ENCODE data around the gene MCOLN1. TPM values are rescaled to one million over a fixed set of nuclear protein-coding genes. Genes with fewer than 3 reads are reported as not detected.

MCOLN1 gene
- total and polyA plus RNA-seq, 9 of the 15 experiments (the other 6 are each of a cell fraction or from before 2014, with no cell fraction given): 0.25 to 15.4 (median 7.1) TPM

- intact Hi-C loops (cut with micrococcal nuclease): no loop called here
- Histone ChIP-seq H3K9ac (ENCODE audit: insufficient read depth in 1 of 2, low read depth in 2 of 2, low read length in 2 of 2) (no peak overlapping the region), H3K79me2 (ENCODE audit: control insufficient read depth, insufficient read depth, low read length) (peaks cover 4% of the 10 kb centered on the region; the same call in 2 of the 3 replicates), H4K20me1 (replicated peaks; ENCODE audit: control insufficient read depth, insufficient read depth, low read length) (no peaks in the 10 kb centered on the region), H3K9me1 (ENCODE audit: control insufficient read depth, insufficient read depth, low read length) (no peaks in the 10 kb centered on the region), H3K9me3 (replicated peaks; ENCODE audit: control insufficient read depth, insufficient read depth, low read depth, low read length) (no peaks in the 10 kb centered on the region), H2AFZ (ENCODE audit: low read depth, low read length) (no peak overlapping the region), H3K4me2 (ENCODE audit: insufficient read depth, low read length) (no peak overlapping the region), H3K27me3 (ENCODE audit: control insufficient read depth in 2 of 2, insufficient read depth in 2 of 2, low read length in 2 of 2) (no peaks in the 10 kb centered on the region), H3K36me3 (ENCODE audit: control insufficient read depth, insufficient read depth, low read length) (no peaks in the 10 kb centered on the region), H3K4me3 (no peak overlapping the region), H3K4me1 (replicated peaks in 1 of 2; ENCODE audit: control insufficient read depth in 2 of 2, insufficient read depth in 2 of 2, low read length in 2 of 2) (peaks cover 11 to 40% of the 10 kb centered on the region in 2 experiments; a peak in 4 of 5 replicates), H3K27ac (ENCODE audit: extremely low read depth, low read depth, low read length) (no peak overlapping the region)
- 90% methylated on average over 26 of the region's 74 CpGs for WGBS (ENCODE audit: insufficient coverage, low coverage, missing lambda C conversion rate)
- BruUV-seq (replicated peaks): no TSS peak
- in situ Hi-C loops (cut with MboI): no loop called here
- ATAC-seq: no peak
- ChIA-PET CTCF (ENCODE audit: low intra/inter-chr PET ratio) (no interaction called here), POLR2A (interaction anchor here (0.8 to 1.2 kb wide), 2 partner anchors 9 to 12 kb away, joined by 3 to 4 read pairs; no protein-coding TSS in a partner anchor)
- no peak for FAIRE-seq
- TF ChIP-seq RUNX1 (IDR thresholded peaks at IDR 0.05; ENCODE audit: low read depth) (no peak), SMAD4 (CRISPR knock-in tag; conservative IDR thresholded peaks at IDR 0.05) (no peak), NFYB (IDR thresholded peaks at IDR 0.05; ENCODE audit: extremely low read depth, insufficient read length) (no peak), TEAD1 (CRISPR knock-in tag; IDR thresholded peaks at IDR 0.05) (no peak), FOXA3 (CRISPR knock-in tag; conservative IDR thresholded peaks at IDR 0.05 in 1 of 2, IDR thresholded peaks at IDR 0.05 in 1 of 2) (no peak), IFI16 (CRISPR knock-in tag; IDR thresholded peaks at IDR 0.05) (no peak), ZBTB2 (IDR thresholded peaks at IDR 0.05) (no peak), ZZZ3 (IDR thresholded peaks at IDR 0.05) (no peak), ZNF778 (CRISPR knock-in tag; IDR thresholded peaks at IDR 0.05) (no peak), ZSCAN29 (IDR thresholded peaks at IDR 0.05) (no peak), ELK1 (CRISPR knock-in tag; IDR thresholded peaks at IDR 0.05) (no peak), ZNF57 (CRISPR knock-in tag; IDR thresholded peaks at IDR 0.05) (no peak)
- DNase-seq (ENCODE audit: extremely low read depth in 1 of 4, low spot score in 3 of 4): no peak
Observed at GRCh38 chr19:7519361-7520130, 2.9 kb upstream of the MCOLN1 start.

Data from K562 (cell line).